Smooth muscle cell (in vitro differentiated cells): ENCODE results near the gene GAS2L1. TPM values are rescaled to one million over a fixed set of nuclear protein-coding genes. Genes with fewer than 3 reads are reported as not detected.

Experiments
- DNase-seq: peaks from one replicate; lab custom pipeline; 2025; ENCODE audit not compliant: unreplicated experiment; lab: John Stamatoyannopoulos, UW
- H2AFZ ChIP-seq: fragments of 200-600 bp; sonication (generic); 2 replicates; pipeline ENCODE4 v1.6.0; 2016; ENCODE audit warnings: antibody characterized with exemption, low read depth, mild to moderate bottlenecking
- H3F3A ChIP-seq: fragments of 200-600 bp; sonication (generic); 2 replicates; pipeline ENCODE4 v1.6.0; 2017; ENCODE audit warnings: antibody characterized with exemption, low read depth
- H3K27ac ChIP-seq: fragments of 200-600 bp; sonication (generic); 2 replicates; pipeline ENCODE4 v1.5.1; 2016; ENCODE audit warnings: low read depth, mild to moderate bottlenecking
- H3K27me3 ChIP-seq: fragments of 200-600 bp; sonication (generic); 2 replicates; pipeline ENCODE4 v1.6.1; 2016; ENCODE audit warnings: low read depth, mild to moderate bottlenecking
- H3K36me3 ChIP-seq: fragments of 200-600 bp; sonication (generic); 2 replicates; pipeline ENCODE4 v1.5.1; 2016; ENCODE audit warnings: low read depth
- H3K4me1 ChIP-seq: fragments of 200-600 bp; sonication (generic); 2 replicates; pipeline ENCODE4 v1.5.1; 2016; ENCODE audit warnings: low read depth
- H3K4me2 ChIP-seq: fragments of 200-600 bp; sonication (generic); 2 replicates; pipeline ENCODE4 v1.6.0; 2016; ENCODE audit warnings: mild to moderate bottlenecking
- H3K4me3 ChIP-seq: fragments of 200-600 bp; sonication (generic); 2 replicates; pipeline ENCODE4 v1.5.1; 2016; ENCODE audit warnings: mild to moderate bottlenecking
- H3K79me2 ChIP-seq: fragments of 200-600 bp; sonication (generic); 2 replicates; pipeline ENCODE4 v1.6.0; 2016; ENCODE audit warnings: low read depth, mild to moderate bottlenecking
- H3K9ac ChIP-seq: fragments of 200-600 bp; sonication (generic); 2 replicates; pipeline ENCODE4 v1.6.0; 2016; ENCODE audit warnings: low read depth
- H3K9me3 ChIP-seq: fragments of 200-600 bp; sonication (generic); replicated peaks from 2 replicates; pipeline ENCODE4 v1.5.1; 2016; ENCODE audit warnings: low read depth
- H4K20me1 ChIP-seq: fragments of 200-600 bp; sonication (generic); 2 replicates; pipeline ENCODE4 v1.6.0; 2016; ENCODE audit warnings: low read depth
- CTCF ChIP-seq: fragments of 200-600 bp; sonication (generic); IDR thresholded peaks from 2 replicates; pipeline ENCODE4 v1.5.1; 2017; ENCODE audit warnings: borderline replicate concordance, mild to moderate bottlenecking, antibody characterized with exemption; ENCODE audit not compliant: insufficient read depth, poor library complexity, severe bottlenecking
- WGBS: methylation state at CpG from one replicate; pipeline ENCODE4 v1.1.7; 2016; ENCODE audit warnings: low lambda C conversion rate; 5-methylcytosine and 5-hydroxymethylcytosine counted together
- polyA plus RNA-seq: library from polyadenylated mRNA; unstranded; fragments of >200 nt; fragmentation: Nextera tagmentation; extraction: Ambion mirVana; gene quantifications from 2 replicates; pipeline ENCODE4 v1.2.1, GENCODE V29; 2016
- total RNA-seq: library from RNA; depleted of rRNA; stranded (reverse); fragments of >200 nt; gene quantifications from 2 replicates; pipeline ENCODE4 v1.2.3, GENCODE V29; 2014

GAS2L1 gene
- total and polyA plus RNA-seq, 2 experiments from 2014 or later: 7.8 to 31.7 TPM

DNA sequence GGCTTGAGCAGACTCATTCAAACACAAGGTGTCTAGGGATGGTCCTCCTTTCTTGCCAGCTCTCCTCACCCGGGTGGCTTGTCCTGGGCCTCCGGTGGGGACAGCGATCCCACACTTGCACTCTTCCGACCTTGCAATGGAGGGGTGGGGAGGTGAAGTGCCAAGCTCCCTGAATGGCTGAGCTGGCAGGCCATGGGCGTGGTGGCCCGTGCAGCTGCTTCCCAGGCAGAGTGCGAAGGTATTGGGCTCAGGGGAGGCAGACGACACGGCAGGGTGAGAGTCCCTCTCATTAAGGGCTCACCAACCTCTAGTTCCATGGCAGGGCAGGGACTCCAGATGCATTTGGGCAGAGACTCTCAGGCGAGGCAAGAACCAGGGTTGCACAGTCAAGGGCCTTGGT, 20.0 kb downstream of the GAS2L1 start:
- Histone ChIP-seq H2AFZ (no peak overlapping the region), H3K36me3 (no peaks in the 10 kb centered on the region), H3K9me3 (no peaks in the 10 kb centered on the region), H4K20me1 (no peaks in the 10 kb centered on the region), H3F3A (no peaks in the 10 kb centered on the region), H3K4me1 (no peaks in the 10 kb centered on the region), H3K4me2 (no peak overlapping the region), H3K4me3 (no peak overlapping the region), H3K27me3 (no peaks in the 10 kb centered on the region), H3K27ac (no peak overlapping the region), H3K9ac (no peak overlapping the region), H3K79me2 (no peaks in the 10 kb centered on the region)
- no peak for DNase-seq
- WGBS: 92% methylated on average over 10 of the region's 10 CpGs
- TF ChIP-seq CTCF: no peak

GRCh38 chr22:29327089-29327764, 20.8 kb downstream of the GAS2L1 start:
- H3F3A ChIP-seq: no peaks in the 10 kb centered on the region
- no peaks in the 10 kb centered on the region for H3K36me3 ChIP-seq
- 98% methylated on average over 14 of the region's 15 CpGs for WGBS
- H3K9me3 ChIP-seq: no peaks in the 10 kb centered on the region
- H4K20me1 ChIP-seq: no peaks in the 10 kb centered on the region
- H3K79me2 ChIP-seq: no peaks in the 10 kb centered on the region
- H2AFZ ChIP-seq: no peak overlapping the region
- no peak overlapping the region for H3K27ac ChIP-seq
- no peak overlapping the region for H3K4me2 ChIP-seq
- no peaks in the 10 kb centered on the region for H3K27me3 ChIP-seq
- no peak for DNase-seq
- no peaks in the 10 kb centered on the region for H3K4me1 ChIP-seq
- no peak overlapping the region for H3K9ac ChIP-seq
- no peak overlapping the region for H3K4me3 ChIP-seq
- no peak for TF ChIP-seq CTCF

DNA sequence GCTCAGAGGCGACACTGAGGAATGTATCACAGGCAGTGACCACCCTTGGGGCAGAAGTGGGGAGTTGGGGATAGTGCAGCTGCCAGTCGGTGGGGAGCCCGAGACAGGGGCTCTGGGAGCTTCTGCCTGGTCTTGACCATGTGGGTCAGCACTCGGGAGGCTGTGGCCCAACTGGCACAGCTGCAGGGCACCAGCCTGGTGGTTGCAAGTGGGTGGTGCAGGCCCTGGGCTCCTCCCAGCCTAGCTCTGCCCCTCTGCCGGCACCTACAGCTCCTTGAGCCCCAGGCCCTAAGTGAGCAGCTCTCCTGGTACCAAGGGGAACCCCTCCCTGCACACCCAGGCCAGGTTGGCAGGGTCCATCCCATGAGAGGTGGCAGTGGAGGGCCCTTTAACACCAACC, 21.6 kb downstream of the GAS2L1 start:
- H3K9me3 ChIP-seq: no peaks in the 10 kb centered on the region
- H3K36me3 ChIP-seq: no peaks in the 10 kb centered on the region
- H4K20me1 ChIP-seq: no peaks in the 10 kb centered on the region
- H2AFZ ChIP-seq: no peak overlapping the region
- no peak overlapping the region for H3K4me2 ChIP-seq
- WGBS: 100% methylated on average over 4 of the region's 5 CpGs
- no peak for DNase-seq
- no peak overlapping the region for H3K4me3 ChIP-seq
- H3F3A ChIP-seq: no peaks in the 10 kb centered on the region
- TF ChIP-seq CTCF: no peak
- H3K79me2 ChIP-seq: no peaks in the 10 kb centered on the region
- no peak overlapping the region for H3K27ac ChIP-seq
- H3K4me1 ChIP-seq: no peaks in the 10 kb centered on the region
- H3K27me3 ChIP-seq: no peaks in the 10 kb centered on the region
- no peak overlapping the region for H3K9ac ChIP-seq
